ENCODE data around the gene APAF1. TPM values are rescaled to one million over a fixed set of nuclear protein-coding genes. Genes with fewer than 3 reads are reported as not detected.

The APAF1 gene
- total and polyA plus RNA-seq, 10 of the 15 experiments (the other 5 are each of a cell fraction or from before 2014, with no cell fraction given): 4.2 to 19.1 (median 14.2) TPM

- FAIRE-seq: no peak
- in situ Hi-C loops (cut with MboI): no loop called here
- no peak for TF ChIP-seq SREBF1 (IDR thresholded peaks at IDR 0.05; ENCODE audit: low read length)
- TF ChIP-seq POU2F2 (IDR thresholded peaks at IDR 0.05; ENCODE audit: borderline replicate concordance, low read depth, low read length): no peak
- TF ChIP-seq RAD21 (IDR thresholded peaks at IDR 0.05; ENCODE audit: insufficient read depth, low read depth, low read length): peak; percentile 87
- peak; percentile 52 to 77 (median 54) for TF ChIP-seq CTCF (IDR thresholded peaks at IDR 0.05 in 2 of 3, conservative IDR thresholded peaks at IDR 0.05 in 1 of 3; ENCODE audit: control insufficient read depth in 2 of 3, extremely low read depth in 1 of 3, insufficient read depth in 1 of 3, low read depth in 3 of 3, low read length in 3 of 3)
- TF ChIP-seq PRDM15 (CRISPR knock-in tag; IDR thresholded peaks at IDR 0.05): no peak
- peak; percentile 66; the same call in 1 of the 2 replicates for TF ChIP-seq ZNF24 (IDR thresholded peaks at IDR 0.05)
- peak; percentile 78 for TF ChIP-seq SMC3 (IDR thresholded peaks at IDR 0.05; ENCODE audit: borderline replicate concordance, low read length)
- no peak for TF ChIP-seq HSF1 (IDR thresholded peaks at IDR 0.05; ENCODE audit: low read depth, low read length)
- 0 out of 2 replicates have a peak, but pooled peaks have one; percentile 49 for TF ChIP-seq SMARCA5 (IDR thresholded peaks at IDR 0.05)
- TF ChIP-seq IKZF2 (IDR thresholded peaks at IDR 0.05): no peak
- no peak for TF ChIP-seq MEF2B (IDR thresholded peaks at IDR 0.05; ENCODE audit: partially characterized antibody, poor library complexity, severe bottlenecking)
- no peak for TF ChIP-seq HDGF (IDR thresholded peaks at IDR 0.05)
- TF ChIP-seq CEBPB (IDR thresholded peaks at IDR 0.05; ENCODE audit: borderline replicate concordance in 1 of 2, low read depth in 2 of 2, low read length in 2 of 2): no peak
- TF ChIP-seq SMAD1 (IDR thresholded peaks at IDR 0.05; ENCODE audit: low read depth, partially characterized antibody): no peak
- TF ChIP-seq ZNF207 (IDR thresholded peaks at IDR 0.05; ENCODE audit: borderline replicate concordance): no peak
Observed at GRCh38 chr12:98653866-98654493, 8.9 kb downstream of the APAF1 start.

More at GRCh38 chr12:98653866-98654493, 8.9 kb downstream of the APAF1 start:
- ATAC-seq (peak; percentile 68), DNase-seq (ENCODE audit: low read depth, low spot score) (no peak)
- no TSS peak for BruUV-seq (replicated peaks)
- H3K36me3 ChIP-seq (ENCODE audit: control insufficient read depth in 2 of 2, insufficient read depth in 2 of 2, low read length in 1 of 2): peaks cover 0 to 5% of the 10 kb centered on the region in 2 experiments; a peak in 1 of 4 replicates
- H3K9ac ChIP-seq (ENCODE audit: control insufficient read depth, insufficient read depth, low read length): no peak overlapping the region
- H3K4me2 ChIP-seq (ENCODE audit: control insufficient read depth, insufficient read depth): no peak overlapping the region
- RAD21 ChIA-PET (ENCODE audit: unreplicated experiment): interaction anchor here (0.8 to 7.4 kb wide), 7 partner anchors 18 to 88 kb away, joined by 3 to 66 read pairs (median 3); partner anchors contain the start of gene SLC25A3
- no peak overlapping the region for H3K27ac ChIP-seq (ENCODE audit: control insufficient read depth, insufficient read depth)
- POLR2A ChIA-PET: interaction anchor here (0.6 to 1.5 kb wide), 3 partner anchors 14 to 357 kb away, joined by 3 to 6 read pairs (median 3); no protein-coding TSS in a partner anchor
- H3K27me3 ChIP-seq (replicated peaks in 1 of 2; ENCODE audit: control insufficient read depth in 2 of 2, insufficient read depth in 2 of 2, low read length in 1 of 2): no peaks in the 10 kb centered on the region
- H3K79me2 ChIP-seq (ENCODE audit: control insufficient read depth, insufficient read depth, low read length): no peaks in the 10 kb centered on the region; the same call in none of the 2 replicates
- SMC1A ChIA-PET (ENCODE audit: uncharacterized antibody, unreplicated experiment): interaction anchor here (1.1 to 7.7 kb wide), 8 partner anchors 8 to 120 kb away, joined by 3 to 107 read pairs (median 4); partner anchors contain the start of gene SLC25A3
- WGBS (ENCODE audit: insufficient coverage, insufficient replicate concordance, low lambda C conversion rate, missing lambda C conversion rate): 95% methylated on average over 1 of the region's 1 CpG
- CTCF ChIA-PET: interaction anchor here (0.6 to 7.7 kb wide), 21 partner anchors 9 to 345 kb away, joined by 3 to 134 read pairs (median 5); partner anchors contain the start of gene SLC25A3
- H3K9me3 ChIP-seq (replicated peaks; ENCODE audit: control insufficient read depth, insufficient read depth, low read length): no peaks in the 10 kb centered on the region
- H4K20me1 ChIP-seq (ENCODE audit: control insufficient read depth, insufficient read depth): no peaks in the 10 kb centered on the region
- no peak overlapping the region for H3K4me3 ChIP-seq
- no peak overlapping the region for H2AFZ ChIP-seq (ENCODE audit: control insufficient read depth, low read depth, low read length)
- intact Hi-C loops (cut with micrococcal nuclease; ENCODE audit: unreplicated experiment): loop anchor here (1.0 to 2.0 kb wide), 2 partner anchors 87 to 229 kb away; no protein-coding TSS in a partner anchor
- no peaks in the 10 kb centered on the region; the same call in 1 of the 2 replicates for H3K4me1 ChIP-seq (ENCODE audit: control insufficient read depth, insufficient read depth, low read length)
